ENCODE results near the gene TRIM77.
A peak's percentile ranks its signal among the peaks of the same experiment; 100 is the strongest.
"Not testable (repeated sequence)": the region's sequence is repeated elsewhere in the genome, so short reads cannot be mapped to it uniquely, and the experiment has no call there.

The TRIM77 gene, protein sequence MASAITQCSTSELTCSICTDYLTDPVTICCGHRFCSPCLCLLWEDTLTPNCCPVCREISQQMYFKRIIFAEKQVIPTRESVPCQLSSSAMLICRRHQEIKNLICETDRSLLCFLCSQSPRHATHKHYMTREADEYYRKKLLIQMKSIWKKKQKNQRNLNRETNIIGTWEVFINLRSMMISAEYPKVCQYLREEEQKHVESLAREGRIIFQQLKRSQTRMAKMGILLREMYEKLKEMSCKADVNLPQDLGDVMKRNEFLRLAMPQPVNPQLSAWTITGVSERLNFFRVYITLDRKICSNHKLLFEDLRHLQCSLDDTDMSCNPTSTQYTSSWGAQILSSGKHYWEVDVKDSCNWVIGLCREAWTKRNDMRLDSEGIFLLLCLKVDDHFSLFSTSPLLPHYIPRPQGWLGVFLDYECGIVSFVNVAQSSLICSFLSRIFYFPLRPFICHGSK

DNA sequence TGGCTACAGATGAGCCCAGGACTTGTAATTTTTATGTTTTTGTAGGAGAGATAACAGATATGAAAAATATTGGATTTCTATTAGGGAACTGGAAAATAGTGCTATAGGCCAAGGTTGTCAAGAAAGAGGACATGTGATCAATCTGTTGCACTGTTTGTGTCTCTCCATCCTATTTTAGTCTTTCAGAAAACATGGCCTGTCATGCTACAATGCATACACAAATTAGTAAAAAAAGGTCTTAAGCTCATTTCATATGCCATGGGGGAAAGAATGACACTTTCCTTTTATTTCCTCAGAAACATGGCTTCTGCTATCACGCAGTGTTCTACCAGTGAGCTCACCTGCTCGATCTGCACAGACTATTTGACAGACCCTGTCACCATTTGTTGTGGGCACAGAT lies at the start of gene TRIM77:
Gene TRIM77 (plus strand): TSS at position 301 of the 400 bp plus-strand sequence. CDS start 0 bp downstream, at position 301.
- in situ Hi-C loops (cut with MboI; ENCODE audit: low pct_unique_long_range_greater_than_20kb, low sequenced_read_pairs); DNase-seq: not testable (repeated sequence)

DNA sequence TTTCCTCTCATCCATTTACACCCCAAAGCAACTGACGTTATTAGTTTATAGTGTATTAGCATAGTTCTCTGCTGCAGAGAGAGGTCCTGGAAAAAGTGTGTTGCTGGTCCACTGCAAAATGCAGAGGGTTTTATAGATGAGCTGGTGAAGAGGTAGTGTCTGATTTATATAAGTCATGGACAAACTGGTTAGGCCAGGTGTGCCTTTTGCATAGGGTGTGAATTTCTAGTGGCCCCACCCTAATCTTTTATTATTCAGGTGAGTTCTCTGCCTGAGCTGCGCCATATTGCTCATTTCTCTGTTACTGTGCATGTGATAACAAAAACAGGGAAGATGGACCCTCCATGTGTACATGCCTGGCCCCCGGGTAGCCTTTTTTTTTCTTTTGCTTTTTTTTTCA lies 43.1 kb upstream of the TRIM77 start:
- in situ Hi-C loops (cut with MboI; ENCODE audit: low pct_unique_long_range_greater_than_20kb, low sequenced_read_pairs): no loop called here

DNA sequence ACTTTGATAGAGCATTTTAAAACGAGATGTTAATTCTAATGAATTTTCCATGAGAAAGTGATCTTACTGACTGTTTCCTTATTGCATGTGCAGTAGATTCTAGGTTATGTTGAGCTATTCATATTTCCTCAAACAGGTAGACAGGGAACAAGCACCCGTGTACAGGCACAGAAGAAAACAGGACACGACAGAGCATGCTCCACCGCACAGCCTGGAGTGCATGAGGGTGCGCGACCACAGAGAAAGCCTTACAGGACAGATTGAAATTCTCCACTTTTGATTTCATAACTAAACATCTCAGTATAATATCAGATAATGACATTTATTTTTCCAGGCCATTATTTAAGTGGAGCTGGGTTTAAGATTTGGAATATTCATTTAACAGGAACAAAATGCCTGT lies 41.9 kb upstream of the TRIM77 start:
- in situ Hi-C loops (cut with MboI; ENCODE audit: low pct_unique_long_range_greater_than_20kb, low sequenced_read_pairs); DNase-seq: not testable (repeated sequence)

More for the DNA sequence above, 43.1 kb upstream of the TRIM77 start:
- DNase-seq: no peak

DNA sequence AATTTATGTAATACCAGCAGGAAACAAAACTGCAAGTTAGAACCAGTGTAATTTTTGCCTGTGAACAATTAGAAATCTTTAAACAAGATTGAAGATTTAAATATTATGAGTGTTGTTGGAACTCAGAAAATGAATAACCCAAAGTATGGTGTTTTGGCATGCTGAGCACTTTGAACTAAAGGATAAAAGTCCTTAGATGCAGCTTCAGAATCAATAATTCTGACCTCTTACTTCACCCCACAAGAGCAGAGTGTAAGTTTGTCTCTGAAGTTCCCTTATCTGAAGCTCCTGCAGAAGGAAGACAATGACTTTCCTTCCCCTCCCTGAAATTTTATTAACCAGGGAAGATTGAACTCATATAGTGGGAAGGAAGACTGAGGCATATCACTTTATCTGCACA lies 40.5 kb upstream of the TRIM77 start:
- DNase-seq; in situ Hi-C loops (cut with MboI; ENCODE audit: low pct_unique_long_range_greater_than_20kb, low sequenced_read_pairs): not testable (repeated sequence)

DNA sequence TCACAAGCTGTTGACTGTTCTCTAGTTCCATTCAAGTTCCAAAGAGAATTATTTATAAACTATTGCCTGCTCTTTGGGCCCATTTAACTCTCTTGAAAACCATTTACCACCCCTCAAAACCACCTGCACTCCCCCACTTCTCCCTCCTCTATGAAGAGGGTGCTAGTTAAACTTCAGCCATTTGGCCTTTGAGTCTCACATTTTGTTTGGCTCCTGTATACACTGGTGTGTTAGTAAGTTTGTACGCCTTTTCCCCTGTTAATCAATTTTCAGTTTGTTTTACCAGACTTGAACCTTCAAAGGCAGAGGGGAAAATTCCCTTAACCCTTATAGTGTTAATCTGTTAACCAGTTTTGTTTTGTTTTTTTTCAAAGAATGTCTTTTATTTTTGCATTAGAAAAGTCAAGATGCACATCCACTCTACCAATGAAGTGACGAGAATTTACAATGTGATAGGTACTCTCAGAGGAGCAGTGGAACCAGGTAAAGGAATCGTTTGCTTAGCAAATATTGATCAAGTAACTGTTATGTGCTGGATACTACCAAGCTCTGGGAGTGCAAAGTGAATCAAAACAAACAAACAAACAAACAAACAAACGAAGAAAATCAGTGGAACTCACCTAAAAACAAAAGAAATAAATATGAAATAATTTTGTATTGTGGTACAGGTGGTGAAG lies 40.0 kb upstream of the TRIM77 start:
- in situ Hi-C loops (cut with MboI; ENCODE audit: low pct_unique_long_range_greater_than_20kb, low sequenced_read_pairs); DNase-seq: not testable (repeated sequence)

DNA sequence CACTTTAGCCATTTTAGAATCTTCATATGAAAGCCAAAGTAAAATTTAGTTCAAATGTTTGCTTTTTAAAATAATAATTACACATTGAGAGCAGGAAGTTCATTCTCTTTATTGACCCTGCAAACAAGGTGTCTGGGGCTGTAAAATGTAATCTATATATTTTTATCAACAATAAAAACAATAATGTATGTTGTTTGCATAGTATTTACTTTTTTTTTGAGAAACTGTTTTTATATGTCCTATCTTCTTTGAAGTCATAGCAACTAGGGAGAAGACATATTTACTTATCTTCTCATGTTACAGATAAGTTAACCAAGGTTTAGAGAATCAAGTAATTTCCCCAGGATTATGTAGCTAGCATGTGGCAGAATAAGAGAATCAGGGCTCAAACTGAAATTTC lies 37.6 kb upstream of the TRIM77 start:
- DNase-seq; in situ Hi-C loops (cut with MboI; ENCODE audit: low pct_unique_long_range_greater_than_20kb, low sequenced_read_pairs): not testable (repeated sequence)

DNA sequence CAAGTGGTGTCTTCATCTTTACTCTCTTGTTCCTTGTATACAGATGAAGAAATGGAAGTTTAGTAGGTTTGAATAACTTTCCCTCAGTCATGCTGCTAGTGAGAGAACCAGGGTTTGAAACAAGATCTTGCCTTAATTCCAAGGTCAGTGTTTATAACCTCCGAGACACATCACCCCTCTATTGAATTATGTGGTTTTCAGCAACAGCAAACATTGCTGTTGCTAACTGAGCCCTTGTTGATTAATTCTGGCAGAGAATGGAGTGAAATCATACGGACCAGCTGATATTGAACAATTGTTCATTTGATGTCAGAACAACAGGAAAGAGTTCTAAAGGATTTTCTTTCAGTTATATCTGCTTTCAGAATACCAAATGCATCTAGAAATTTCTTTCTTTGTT lies 36.7 kb upstream of the TRIM77 start:
- DNase-seq; in situ Hi-C loops (cut with MboI; ENCODE audit: low pct_unique_long_range_greater_than_20kb, low sequenced_read_pairs): not testable (repeated sequence)

DNA sequence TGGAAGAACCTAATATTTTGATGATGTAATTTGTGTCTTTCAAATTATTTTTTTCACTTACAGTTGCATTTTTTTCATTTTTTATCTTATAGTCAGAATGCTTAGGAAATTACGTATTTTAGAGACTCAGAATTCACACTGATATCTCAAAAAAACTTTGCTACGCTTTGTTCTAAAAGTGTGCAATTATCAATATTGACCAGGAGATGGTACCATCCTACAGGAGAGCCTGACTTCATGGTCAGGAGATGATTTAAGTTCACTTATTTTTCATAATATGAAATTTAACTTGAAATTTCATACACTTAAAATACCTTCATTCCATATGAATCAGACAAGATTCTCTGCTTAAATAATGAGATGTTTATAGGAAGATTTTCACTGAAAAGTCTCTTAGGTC lies 34.7 kb upstream of the TRIM77 start:
- peak; percentile 1 for DNase-seq
- in situ Hi-C loops (cut with MboI; ENCODE audit: low pct_unique_long_range_greater_than_20kb, low sequenced_read_pairs): not testable (repeated sequence)

DNA sequence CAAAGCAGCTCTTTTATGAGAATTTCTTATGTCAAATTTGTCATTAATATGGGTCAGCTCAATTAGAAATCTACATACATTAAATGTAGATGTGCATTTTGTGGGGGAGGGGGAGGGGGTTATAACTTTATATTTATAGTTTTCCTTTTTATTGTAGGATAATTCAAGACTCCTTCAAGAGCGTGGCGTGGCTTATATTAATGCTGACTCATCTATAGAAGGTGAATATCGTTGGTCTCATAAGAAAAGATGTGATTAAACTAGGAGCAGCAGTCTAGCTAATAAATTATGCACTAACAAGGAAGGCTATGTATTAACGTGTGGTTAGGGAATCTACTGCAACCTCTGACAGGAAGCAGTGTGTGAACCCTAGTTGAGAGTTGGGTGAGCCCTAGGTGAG lies 34.2 kb upstream of the TRIM77 start:
- in situ Hi-C loops (cut with MboI; ENCODE audit: low pct_unique_long_range_greater_than_20kb, low sequenced_read_pairs); DNase-seq: not testable (repeated sequence)

DNA sequence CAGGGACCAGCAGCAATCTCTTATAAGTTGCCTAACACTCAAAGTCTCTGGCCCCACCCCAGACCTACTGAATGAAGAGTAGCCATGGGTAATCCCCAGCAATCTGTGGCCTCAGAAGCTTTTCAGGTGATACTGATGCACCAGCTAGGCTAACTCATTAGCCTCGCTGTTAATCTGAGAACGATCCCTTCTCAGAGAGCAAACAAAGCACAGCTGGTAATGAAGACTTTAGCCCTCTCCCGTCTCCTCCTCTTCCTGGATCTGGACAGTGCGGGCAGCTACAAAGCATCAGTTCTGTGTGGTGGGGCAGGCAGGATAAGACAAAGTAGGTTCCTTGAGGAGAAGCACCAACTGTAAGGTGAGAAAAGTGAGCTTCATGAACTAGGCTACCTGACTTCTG lies 3.0 kb upstream of the TRIM77 start:
- DNase-seq; in situ Hi-C loops (cut with MboI; ENCODE audit: low pct_unique_long_range_greater_than_20kb, low sequenced_read_pairs): not testable (repeated sequence)

DNA sequence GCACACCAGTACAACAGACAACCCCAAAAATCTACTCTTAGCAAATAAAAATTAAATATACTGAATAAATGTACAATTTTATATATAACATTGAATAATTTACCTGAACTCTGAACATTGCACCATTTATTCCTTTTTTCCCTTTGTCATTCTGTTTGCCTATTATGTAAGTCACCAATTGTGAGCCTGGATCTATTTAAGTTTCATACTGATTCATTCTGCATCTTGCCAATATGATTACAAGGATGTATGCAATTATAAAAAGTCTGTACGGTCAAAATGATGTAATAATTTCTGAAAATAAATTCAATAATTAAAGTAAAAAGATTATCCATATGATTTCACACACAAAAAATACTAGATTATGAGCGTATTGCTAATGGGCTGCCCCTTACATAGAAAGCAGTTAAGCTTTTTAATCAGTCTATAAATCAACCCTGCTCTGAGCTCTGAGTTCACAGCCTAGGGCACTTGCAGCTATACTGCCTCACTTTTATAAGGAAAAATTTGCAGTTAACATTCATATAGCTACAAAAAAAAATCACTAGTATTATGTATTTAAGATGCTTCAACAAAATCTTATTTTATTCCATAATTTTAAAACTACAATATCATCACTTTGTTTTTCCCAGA lies 14.9 kb downstream of the TRIM77 start:
- DNase-seq; in situ Hi-C loops (cut with MboI; ENCODE audit: low pct_unique_long_range_greater_than_20kb, low sequenced_read_pairs): not testable (repeated sequence)

DNA sequence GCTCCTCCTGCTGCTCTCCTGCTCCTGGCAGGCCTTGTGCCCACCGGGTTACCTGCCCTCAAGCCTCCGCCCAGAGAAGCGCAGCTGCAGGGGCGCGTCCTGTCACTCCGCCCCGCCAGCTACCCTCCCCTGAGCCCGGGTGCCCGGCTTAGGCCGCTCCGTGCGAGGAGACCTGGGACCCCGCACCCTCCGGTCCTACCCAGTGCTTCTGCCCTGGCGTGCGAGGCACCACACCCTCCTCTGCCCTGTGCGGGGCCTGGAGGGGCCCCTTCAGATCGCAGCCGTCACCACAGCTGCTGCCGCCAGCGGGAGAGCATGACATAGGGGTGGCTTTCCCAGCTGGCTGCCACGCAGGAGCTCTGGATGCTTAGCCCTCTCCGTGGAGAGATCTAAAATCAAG lies 20.1 kb downstream of the TRIM77 start:
- in situ Hi-C loops (cut with MboI; ENCODE audit: low pct_unique_long_range_greater_than_20kb, low sequenced_read_pairs); DNase-seq: not testable (repeated sequence)

DNA sequence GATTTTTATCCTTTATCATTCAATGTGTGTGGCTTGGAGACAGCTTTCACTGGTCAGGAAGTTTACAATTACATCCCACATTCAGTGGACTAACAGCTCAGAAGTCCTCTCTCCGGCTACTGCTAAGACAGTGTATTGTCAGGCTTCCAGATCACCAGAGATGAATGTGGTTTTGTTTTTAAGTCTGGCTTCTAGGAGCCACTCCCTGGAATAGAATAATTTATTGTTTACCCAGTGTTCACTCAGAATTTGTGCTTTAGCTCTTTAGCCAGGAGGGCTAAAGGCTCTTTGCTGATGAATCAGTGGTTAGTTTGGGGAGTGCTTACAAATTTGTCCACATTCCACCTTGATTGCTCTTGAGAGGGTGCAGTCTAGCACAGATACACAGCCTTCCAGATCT lies 26.5 kb downstream of the TRIM77 start:
- in situ Hi-C loops (cut with MboI; ENCODE audit: low pct_unique_long_range_greater_than_20kb, low sequenced_read_pairs): no loop called here
- DNase-seq: no peak

DNA sequence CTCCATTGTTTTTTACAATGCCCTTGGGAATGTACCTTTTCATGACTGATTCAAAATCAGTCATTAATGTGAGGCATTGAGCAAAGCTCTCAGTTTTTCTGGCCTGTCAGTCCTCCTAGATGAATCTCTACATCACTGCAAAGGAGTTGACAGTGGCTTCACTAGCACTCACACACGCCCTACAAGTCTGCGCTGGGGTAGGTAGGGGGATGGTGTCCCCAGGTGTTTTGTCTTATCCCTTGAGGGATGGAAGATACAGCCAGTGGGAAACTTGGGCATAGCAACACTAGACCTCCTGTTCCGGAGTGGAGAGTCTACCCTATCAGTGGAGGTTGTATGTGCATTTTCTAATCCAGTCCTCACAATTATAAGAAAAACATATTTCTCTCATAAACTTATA lies 27.0 kb downstream of the TRIM77 start:
- in situ Hi-C loops (cut with MboI; ENCODE audit: low pct_unique_long_range_greater_than_20kb, low sequenced_read_pairs): no loop called here
- DNase-seq: no peak

DNA sequence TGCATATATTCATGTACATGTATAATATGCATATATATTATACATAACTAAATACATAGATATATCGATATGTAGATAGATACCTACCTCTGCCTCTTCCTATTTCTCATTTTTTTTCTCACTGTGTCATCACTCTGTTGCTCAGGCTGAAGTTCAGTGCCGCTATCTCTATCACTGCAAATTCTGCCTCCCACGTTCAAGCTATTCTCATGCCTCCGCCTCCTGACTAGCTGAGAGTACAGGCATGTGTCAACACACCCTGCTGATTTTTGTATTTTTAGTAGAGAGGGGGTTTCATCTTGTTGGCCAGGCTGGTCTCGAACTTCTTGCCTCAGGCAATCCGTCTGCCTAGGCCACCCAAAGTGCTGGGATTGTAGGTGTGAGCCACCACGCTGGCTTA lies 31.3 kb downstream of the TRIM77 start:
- DNase-seq; in situ Hi-C loops (cut with MboI; ENCODE audit: low pct_unique_long_range_greater_than_20kb, low sequenced_read_pairs): not testable (repeated sequence)

DNA sequence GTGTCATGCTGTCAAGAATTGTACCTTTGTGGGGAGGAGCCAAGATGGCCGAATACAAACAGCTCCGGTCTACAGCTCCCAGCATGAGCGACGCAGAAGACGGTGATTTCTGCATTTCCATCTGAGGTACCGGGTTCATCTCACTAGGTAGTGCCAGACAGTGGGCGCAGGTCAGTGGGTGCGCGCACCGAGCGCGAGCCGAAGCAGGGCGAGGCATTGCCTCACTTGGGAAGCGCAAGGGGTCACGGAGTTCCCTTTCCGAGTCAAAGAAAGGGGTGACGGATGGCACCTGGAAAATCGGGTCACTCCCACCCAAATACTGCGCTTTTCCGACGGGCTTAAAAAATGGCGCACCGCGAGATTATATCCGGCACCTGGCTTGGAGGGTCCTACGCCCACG lies 34.1 kb downstream of the TRIM77 start:
- in situ Hi-C loops (cut with MboI; ENCODE audit: low pct_unique_long_range_greater_than_20kb, low sequenced_read_pairs); DNase-seq: not testable (repeated sequence)

DNA sequence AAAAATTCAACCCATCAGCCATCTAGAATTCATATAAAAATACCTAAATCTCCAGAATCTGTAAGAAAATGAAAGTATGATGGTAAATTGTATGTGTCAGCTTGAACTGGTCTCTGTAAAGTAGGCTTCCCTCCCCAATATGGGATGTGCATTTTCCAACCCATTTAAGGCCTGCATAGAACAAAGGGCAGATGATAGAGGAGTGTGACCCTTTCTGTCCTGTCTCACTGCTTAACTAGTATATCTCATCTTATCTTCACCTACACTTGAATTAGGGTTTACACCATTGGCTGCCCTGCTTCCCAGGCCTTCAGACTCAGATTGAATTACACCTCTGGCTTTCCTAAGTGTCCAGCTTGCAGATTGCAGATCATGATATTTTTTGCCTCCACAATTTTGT lies 40.7 kb downstream of the TRIM77 start:
- in situ Hi-C loops (cut with MboI; ENCODE audit: low pct_unique_long_range_greater_than_20kb, low sequenced_read_pairs); DNase-seq: not testable (repeated sequence)
